ENCODE measurements around the gene EIPR1. TPM values are rescaled to one million over a fixed set of nuclear protein-coding genes. Genes with fewer than 3 reads are reported as not detected.

Gene EIPR1
- total RNA-seq, 1 donor from 2014 or later = 10.2 TPM

DNA sequence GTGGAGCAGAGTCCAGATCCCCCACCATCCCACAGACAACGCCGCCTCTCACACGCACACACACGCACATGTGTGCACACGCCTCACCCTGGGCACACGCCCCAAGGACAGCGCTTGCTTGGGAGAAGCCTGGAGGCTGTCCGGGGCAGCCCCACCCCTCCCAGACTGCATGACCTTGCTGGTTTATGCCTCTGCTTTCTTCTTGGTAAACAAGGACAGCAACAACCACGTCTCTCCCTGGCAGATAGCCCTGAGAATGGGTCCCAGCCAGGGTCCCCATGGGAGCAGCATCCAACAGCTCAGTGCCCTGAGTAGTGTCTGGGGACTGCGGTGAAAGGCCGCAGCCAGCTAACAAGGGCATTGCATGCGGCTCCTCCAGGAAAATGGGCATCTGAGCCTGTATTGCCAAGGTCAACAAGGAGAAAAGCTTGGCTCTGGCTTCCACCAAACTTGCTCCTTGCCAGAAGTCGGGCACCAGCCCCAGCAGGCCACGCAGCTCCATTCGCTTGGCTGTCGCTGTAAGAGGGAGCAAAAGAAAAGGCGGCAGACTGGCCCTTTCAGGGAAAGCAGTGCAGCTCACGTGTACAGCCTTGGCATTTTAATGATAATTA, 234.6 kb downstream of the EIPR1 start:
- DNase-seq (ENCODE audit: missing footprints) (no peak), ATAC-seq (no peak)
- intact Hi-C loops (cut with DNase I) = no loop called here

DNA sequence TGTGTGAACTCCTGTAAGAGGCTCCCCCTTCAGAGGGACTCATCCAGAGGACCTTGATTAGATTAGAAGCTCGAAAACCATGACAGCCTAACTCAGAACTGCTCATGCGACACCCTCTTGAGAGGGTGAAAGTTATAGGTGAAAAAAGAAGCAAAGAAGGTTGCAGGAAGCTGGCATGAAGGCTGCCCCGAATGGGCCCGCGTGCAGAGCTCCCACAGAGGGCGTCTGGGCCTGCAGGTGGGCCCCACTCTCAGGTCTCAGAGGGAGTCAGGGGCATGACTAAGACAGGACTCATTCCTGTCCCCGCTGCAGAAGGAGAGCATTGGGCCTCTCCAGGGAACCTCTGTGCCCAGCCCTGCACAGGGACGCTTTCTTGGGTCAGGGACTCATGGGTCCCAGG, 235.4 kb downstream of the EIPR1 start:
- no peak for DNase-seq (ENCODE audit: missing footprints)
- no peak for ATAC-seq
- intact Hi-C loops (cut with DNase I) = no loop called here

DNA sequence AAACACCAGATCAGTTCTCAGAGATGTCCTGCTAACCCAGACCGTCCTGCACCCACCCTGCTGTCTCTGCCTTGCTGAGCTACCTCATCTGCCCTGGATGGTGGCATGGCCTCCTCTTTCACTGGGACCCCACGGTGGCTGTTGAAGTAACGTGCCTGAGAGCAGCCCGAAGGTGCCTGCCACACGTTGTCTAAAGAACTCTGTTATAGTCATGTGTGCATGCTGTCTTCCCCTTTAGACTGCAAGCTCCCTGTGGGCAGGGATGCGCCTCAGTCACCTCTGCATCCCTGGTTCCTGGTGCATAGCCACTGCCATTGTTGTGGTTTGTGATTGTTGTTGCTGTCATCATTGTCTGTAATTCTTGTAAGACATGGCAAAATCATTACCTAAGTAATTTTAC, 235.9 kb downstream of the EIPR1 start:
- ATAC-seq (no peak), DNase-seq (ENCODE audit: missing footprints) (no peak)
- intact Hi-C loops (cut with DNase I) = no loop called here

DNA sequence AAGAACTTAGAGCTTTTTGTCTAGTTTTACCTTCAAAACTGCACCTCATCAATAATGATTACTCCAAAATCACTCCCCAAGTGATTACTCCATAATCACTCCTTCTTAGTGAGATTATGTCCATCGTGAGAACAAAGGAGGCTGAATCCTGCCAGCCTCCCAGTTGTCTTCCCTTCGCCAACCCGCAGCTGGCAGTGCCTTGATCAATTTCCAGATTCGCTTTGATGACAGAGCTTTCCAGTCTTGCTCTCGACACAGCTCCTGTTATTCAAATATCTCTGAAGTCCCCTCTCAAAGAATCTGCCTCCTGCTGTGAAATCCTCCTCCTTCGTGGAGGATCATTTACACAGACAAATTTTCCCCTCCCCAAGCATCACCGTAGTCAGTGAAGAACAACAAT, 237.7 kb downstream of the EIPR1 start:
- intact Hi-C loops (cut with DNase I) = no loop called here
- DNase-seq (ENCODE audit: missing footprints) (no peak), ATAC-seq (no peak)

Other genes with a start within 250 kb of the EIPR1 start
- 110 TPM for gene TRAPPC12, start 1.9 kb upstream of the EIPR1 start, total RNA-seq
- 160 TPM for gene ADI1, start 141.7 kb upstream of the EIPR1 start, total RNA-seq
- gene RNASEH1, start 180.5 kb upstream of the EIPR1 start, total RNA-seq = 20.9 TPM
- 657 TPM for gene RPS7, start 197.4 kb upstream of the EIPR1 start, total RNA-seq
- 1.9 TPM for gene COLEC11, start 217.3 kb upstream of the EIPR1 start, total RNA-seq